AG04450 (cell line): ENCODE data around the gene ST3GAL3. TPM values are rescaled to one million over a fixed set of nuclear protein-coding genes. Genes with fewer than 3 reads are reported as not detected.
A peak's percentile ranks its signal among the peaks of the same experiment; 100 is the strongest.

Source experiments
- CTCF ChIA-PET: fragments of 300-600, 350-600 bp; formaldehyde crosslinking; extraction: SDS; loops from one replicate; lab custom pipeline; 2022; ENCODE audit warnings: antibody characterized with exemption, inconsistent platforms; lab: Charles Lee
- POLR2A ChIA-PET: fragments of 350-600 bp; formaldehyde crosslinking; extraction: SDS; loops from one replicate; lab custom pipeline; 2021; ENCODE audit warnings: antibody characterized with exemption, inconsistent platforms; lab: Yijun Ruan, JAX
- DNase-seq: peaks from one replicate; pipeline ENCODE4 v3.0.0-alpha.2; 2011; ENCODE audit warnings: low read depth, low spot score
- H3K27ac ChIP-seq: one replicate; pipeline ENCODE4 v1.5.1; 2012; ENCODE audit warnings: low read depth, low read length, control low read depth
- H3K27me3 ChIP-seq: one replicate; pipeline ENCODE4 v1.6.0; 2012; ENCODE audit warnings: low read length; ENCODE audit not compliant: control insufficient read depth, insufficient read depth
- H3K4me3 ChIP-seq: 2 replicates; pipeline ENCODE4 v1.5.1; 2011; ENCODE audit warnings: mild to moderate bottlenecking, low read depth, low read length, control low read depth
- H3K9me3 ChIP-seq: 2 replicates; pipeline ENCODE4 v1.5.1; 2012; ENCODE audit warnings: low read length; ENCODE audit not compliant: control insufficient read depth, insufficient read depth
- CTCF ChIP-seq: IDR thresholded peaks from 2 replicates; pipeline ENCODE4 v1.5.1; 2011; ENCODE audit warnings: low read depth, low read length, control low read depth, inconsistent platforms
- polyA plus RNA-seq: library from polyadenylated mRNA; depleted of rRNA; stranded (reverse); fragments of >200 nt; gene quantifications from 2 replicates; pipeline ENCODE4 v1.2.3, GENCODE V29; 2011

ST3GAL3 gene
- polyA plus RNA-seq, 1 experiment, result 11.5 TPM

GRCh38 chr1:43921022-43921421, 213.7 kb downstream of the ST3GAL3 start:
- ChIA-PET POLR2A (no interaction called here), CTCF (interaction anchor here (1.7 kb wide), 2 partner anchors 14 to 157 kb away, joined by 9 to 12 read pairs; partner anchors contain the start of gene ARTN)
- H3K4me3 ChIP-seq, result no peak overlapping the region
- no peaks in the 10 kb centered on the region for H3K9me3 ChIP-seq
- H3K27me3 ChIP-seq, result no peaks in the 10 kb centered on the region
- no peak for TF ChIP-seq CTCF
- no peak overlapping the region for H3K27ac ChIP-seq
- no peak for DNase-seq

- H3K27me3 ChIP-seq, result no peaks in the 10 kb centered on the region
- no peak for TF ChIP-seq CTCF
- ChIA-PET CTCF (interaction anchor here (1.5 kb wide), 1 partner anchor 10 kb away, joined by 13 read pairs; no protein-coding TSS in a partner anchor), POLR2A (interaction anchor here (0.6 kb wide), 1 partner anchor 178 kb away, joined by 3 read pairs; no protein-coding TSS in a partner anchor)
- no peak for DNase-seq
- no peak overlapping the region for H3K4me3 ChIP-seq
- peaks cover 3% of the 10 kb centered on the region for H3K9me3 ChIP-seq
- no peak overlapping the region for H3K27ac ChIP-seq
Observed at GRCh38 chr1:43924516-43924915, 217.2 kb downstream of the ST3GAL3 start.

GRCh38 chr1:43925846-43926245, 218.5 kb downstream of the ST3GAL3 start:
- H3K4me3 ChIP-seq, result no peak overlapping the region
- H3K27me3 ChIP-seq, result no peaks in the 10 kb centered on the region
- H3K9me3 ChIP-seq, result peaks cover 12% of the 10 kb centered on the region
- ChIA-PET POLR2A (no interaction called here), CTCF (interaction anchor here (1.5 kb wide), 1 partner anchor 9 kb away, joined by 7 read pairs; no protein-coding TSS in a partner anchor)
- no peak for TF ChIP-seq CTCF
- no peak for DNase-seq
- H3K27ac ChIP-seq, result no peak overlapping the region

DNA sequence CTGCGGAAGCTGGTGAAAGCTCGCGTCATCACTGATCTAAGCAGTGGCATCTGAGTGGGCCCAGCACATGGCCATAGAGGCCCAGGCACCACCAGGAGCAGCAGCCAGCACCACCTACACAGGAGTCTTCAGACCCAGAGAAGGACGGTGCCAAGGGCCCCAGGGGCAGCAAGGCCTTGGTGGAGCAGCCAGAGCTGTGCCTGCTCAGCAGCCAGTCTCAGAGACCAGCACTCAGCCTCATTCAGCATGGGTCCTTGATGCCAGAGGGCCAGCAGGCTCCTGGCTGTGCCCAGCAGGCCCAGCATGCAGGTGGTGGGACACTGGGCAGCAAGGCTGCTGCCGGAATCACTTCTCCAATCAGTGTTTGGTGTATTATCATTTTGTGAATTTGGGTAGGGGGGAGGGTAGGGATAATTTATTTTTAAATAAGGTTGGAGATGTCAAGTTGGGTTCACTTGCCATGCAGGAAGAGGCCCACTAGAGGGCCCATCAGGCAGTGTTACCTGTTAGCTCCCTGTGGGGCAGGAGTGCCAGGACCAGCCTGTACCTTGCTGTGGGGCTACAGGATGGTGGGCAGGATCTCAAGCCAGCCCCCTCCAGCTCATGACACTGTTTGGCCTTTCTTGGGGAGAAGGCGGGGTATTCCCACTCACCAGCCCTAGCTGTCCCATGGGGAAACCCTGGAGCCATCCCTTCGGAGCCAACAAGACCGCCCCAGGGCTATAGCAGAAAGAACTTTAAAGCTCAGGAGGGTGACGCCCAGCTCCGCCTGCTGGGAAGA, 223.0 kb downstream of the ST3GAL3 start:
- H3K27ac ChIP-seq, result no peak overlapping the region
- CTCF ChIA-PET, result interaction anchor here (4.7 kb wide), 1 partner anchor 166 kb away, joined by 29 read pairs; no protein-coding TSS in a partner anchor
- DNase-seq, result no peak
- peak; percentile 32 for TF ChIP-seq CTCF
- peaks cover 12% of the 10 kb centered on the region for H3K9me3 ChIP-seq
- H3K4me3 ChIP-seq, result no peak overlapping the region
- POLR2A ChIA-PET, result no interaction called here
- no peaks in the 10 kb centered on the region for H3K27me3 ChIP-seq

GRCh38 chr1:43930949-43931275, 223.6 kb downstream of the ST3GAL3 start:
- no peak overlapping the region for H3K27ac ChIP-seq

More at GRCh38 chr1:43930949-43931275, 223.6 kb downstream of the ST3GAL3 start:
- H3K27me3 ChIP-seq, result no peaks in the 10 kb centered on the region
- H3K9me3 ChIP-seq, result peaks cover 12% of the 10 kb centered on the region
- no peak for DNase-seq
- no peak for TF ChIP-seq CTCF
- POLR2A ChIA-PET, result no interaction called here
- H3K4me3 ChIP-seq, result no peak overlapping the region
- CTCF ChIA-PET, result interaction anchor here (4.7 kb wide), 1 partner anchor 167 kb away, joined by 29 read pairs; no protein-coding TSS in a partner anchor
